HCT116 (cell line): ENCODE results near the gene SHISAL2A. TPM values are rescaled to one million over a fixed set of nuclear protein-coding genes. Genes with fewer than 3 reads are reported as not detected.

Experiments used
- ATAC-seq: fragments of 200-7000 bp; cut with Tn5 transposase; 2 replicates; pipeline ENCODE4 v1.9.1; 2020; ENCODE audit warnings: mild to moderate bottlenecking, moderate library complexity
- BruUV-seq: library from RNA; stranded (reverse); fragments of 400-500 nt; replicated peaks from 2 replicates; lab custom pipeline; 2021; lab: Mats Ljungman, UMichigan
- CTCF ChIA-PET: fragments of 300-600 bp; sonication (Branson Sonifier 250); formaldehyde crosslinking; loops from one replicate; lab custom pipeline; 2021; ENCODE audit warnings: antibody characterized with exemption; lab: Charles Lee
- POLR2A ChIA-PET: fragments of 300-600, 350-600 bp; sonication (Branson Sonifier 250); formaldehyde crosslinking; loops from one replicate; lab custom pipeline; 2021; ENCODE audit warnings: antibody characterized with exemption; lab: Charles Lee
- RAD21 ChIA-PET, 2 experiments: fragments of 300-600 bp; sonication (Branson Sonifier 250); formaldehyde crosslinking; loops; one replicate each; lab custom pipeline; 2023; ENCODE audit warnings: low total read pairs in 2 of 2; ENCODE audit not compliant: uncharacterized antibody in 2 of 2, unreplicated experiment in 2 of 2, low non-redundant PET in 1 of 2; lab: Charles Lee
- DNase-seq: peaks from one replicate; pipeline ENCODE4 v3.0.0-alpha.2; 2010; ENCODE audit warnings: low read depth, low spot score
- H2AFZ ChIP-seq: fragments of 200-600 bp; shearing (Covaris generic), sonication (generic); 2 replicates; pipeline ENCODE4 v1.6.1; 2017; ENCODE audit warnings: low read depth, mixed run types, mixed read lengths, antibody characterized with exemption, low read length; ENCODE audit not compliant: poor library complexity, severe bottlenecking
- H3K27ac ChIP-seq: 2 replicates; pipeline ENCODE4 v1.5.1; 2012; ENCODE audit warnings: low read depth, low read length
- H3K27me3 ChIP-seq: fragments of 200-600 bp; sonication (generic); 2 replicates; pipeline ENCODE4 v1.6.1; 2016; ENCODE audit warnings: mixed run types, low read length, mixed read lengths; ENCODE audit not compliant: insufficient read depth
- H3K36me3 ChIP-seq, 2 experiments: fragments of 200-500 bp in 1 of 2; fragments of 200-600 bp in 1 of 2; sonication (Bioruptor generic) in 1 of 2; sonication (generic) in 1 of 2; 2 replicates each; pipeline versions ENCODE4 v1.5.1 to v1.6.1; 2014 to 2016; ENCODE audit warnings: low read length in 2 of 2, inconsistent platforms in 1 of 2, mixed read lengths in 1 of 2, mixed run types in 1 of 2; ENCODE audit not compliant: insufficient read depth in 2 of 2, control insufficient read depth in 1 of 2
- H3K4me1 ChIP-seq, 2 experiments: fragments of 200-600 bp in 1 of 2; sonication (generic) in 1 of 2; 2 replicates each; pipeline versions ENCODE4 v1.5.1 to v1.6.1; 2012 to 2017; ENCODE audit warnings: low read length in 2 of 2, inconsistent platforms in 1 of 2, mild to moderate bottlenecking in 1 of 2, mixed read lengths in 1 of 2, mixed run types in 1 of 2, moderate library complexity in 1 of 2; ENCODE audit not compliant: insufficient read depth in 2 of 2, control insufficient read depth in 1 of 2
- H3K4me2 ChIP-seq: fragments of 200-600 bp; sonication (generic); 2 replicates; pipeline ENCODE4 v1.6.1; 2017; ENCODE audit warnings: mixed run types, low read length, mixed read lengths
- H3K4me3 ChIP-seq, 2 experiments: fragments of 200-600 bp in 1 of 2; sonication (generic) in 1 of 2; replicated peaks in 1 of 2; 2 replicates each; pipeline ENCODE4 v1.5.1; 2011 to 2016; ENCODE audit warnings: low read length in 2 of 2, control low read depth in 1 of 2, low read depth in 1 of 2, mild to moderate bottlenecking in 1 of 2, mixed read lengths in 1 of 2, mixed run types in 1 of 2
- H3K79me2 ChIP-seq: fragments of 200-600 bp; sonication (generic); 2 replicates; pipeline ENCODE4 v1.6.1; 2017; ENCODE audit warnings: mild to moderate bottlenecking, mixed run types, low read length, moderate library complexity, mixed read lengths; ENCODE audit not compliant: insufficient read depth
- H3K9ac ChIP-seq: fragments of 200-600 bp; sonication (generic); 2 replicates; pipeline ENCODE4 v1.6.1; 2016; ENCODE audit warnings: low read length, mixed read lengths
- H3K9me2 ChIP-seq: fragments of 200-600 bp; sonication (generic), shearing (Covaris generic); 2 replicates; pipeline ENCODE4 v1.6.1; 2017; ENCODE audit warnings: mixed run types, mild to moderate bottlenecking, moderate library complexity; ENCODE audit not compliant: insufficient read depth
- H3K9me3 ChIP-seq, 2 experiments: fragments of 200-500 bp in 1 of 2; fragments of 200-600 bp in 1 of 2; sonication (Bioruptor generic) in 1 of 2; sonication (generic) in 1 of 2; 2 replicates each; pipeline ENCODE4 v1.6.1; 2014 to 2017; ENCODE audit warnings: low read length in 2 of 2, mixed read lengths in 2 of 2, inconsistent platforms in 1 of 2, low read depth in 1 of 2, mild to moderate bottlenecking in 1 of 2, mixed run types in 1 of 2, moderate library complexity in 1 of 2; ENCODE audit not compliant: control insufficient read depth in 1 of 2, insufficient read depth in 1 of 2
- H4K20me1 ChIP-seq: fragments of 200-600 bp; sonication (generic), shearing (Covaris generic); 2 replicates; pipeline ENCODE4 v1.6.1; 2017; ENCODE audit warnings: mixed run types, mild to moderate bottlenecking, moderate library complexity; ENCODE audit not compliant: insufficient read depth
- ATF3 ChIP-seq: IDR thresholded peaks from 2 replicates; pipeline ENCODE4 v1.6.1; 2012
- CBX3 ChIP-seq: IDR thresholded peaks from 2 replicates; pipeline ENCODE4 v1.6.1; 2012; ENCODE audit warnings: low read depth
- CEBPB ChIP-seq: IDR thresholded peaks from 2 replicates; pipeline ENCODE4 v1.6.1; 2012; ENCODE audit warnings: low read depth
- ELF1 ChIP-seq: IDR thresholded peaks from 2 replicates; pipeline ENCODE4 v1.6.1; 2012; ENCODE audit warnings: low read depth, borderline replicate concordance
- EZH2phosphoT487 ChIP-seq: fragments of 200-600 bp; IDR thresholded peaks from 2 replicates; pipeline ENCODE4 v1.6.1; 2018; ENCODE audit warnings: antibody characterized with exemption, borderline replicate concordance
- FOSL1 ChIP-seq: IDR thresholded peaks from 2 replicates; pipeline ENCODE4 v1.6.1; 2012; ENCODE audit warnings: low read depth
- JUND ChIP-seq: IDR thresholded peaks from 2 replicates; pipeline ENCODE4 v1.6.1; 2012
- MAX ChIP-seq: IDR thresholded peaks from 2 replicates; pipeline ENCODE4 v1.6.1; 2012
- POLR2A ChIP-seq: IDR thresholded peaks from 2 replicates; pipeline ENCODE4 v1.7.0; 2011; ENCODE audit warnings: borderline replicate concordance; ENCODE audit not compliant: insufficient read depth, insufficient read length; ENCODE audit errors: extremely low read depth
- POLR2AphosphoS5 ChIP-seq: IDR thresholded peaks from 2 replicates; pipeline ENCODE4 v1.6.1; 2011; ENCODE audit warnings: mild to moderate bottlenecking, low read depth, low read length, moderate library complexity
- RAD21 ChIP-seq: IDR thresholded peaks from 2 replicates; pipeline ENCODE4 v1.6.1; 2012; ENCODE audit warnings: low read depth, mild to moderate bottlenecking
- REST ChIP-seq: IDR thresholded peaks from 2 replicates; pipeline ENCODE4 v1.6.1; 2012; ENCODE audit warnings: low read depth
- SIN3A ChIP-seq: IDR thresholded peaks from 2 replicates; pipeline ENCODE4 v1.6.1; 2012; ENCODE audit warnings: low read depth
- SP1 ChIP-seq: IDR thresholded peaks from 2 replicates; pipeline ENCODE4 v1.6.1; 2012; ENCODE audit warnings: low read depth
- YY1 ChIP-seq: IDR thresholded peaks from 2 replicates; pipeline ENCODE4 v1.6.1; 2011; ENCODE audit warnings: low read length, low read depth, moderate library complexity, mild to moderate bottlenecking; ENCODE audit not compliant: insufficient replicate concordance; ENCODE audit errors: extremely low read depth
- ZFX ChIP-seq: fragments of 450-650 bp; IDR thresholded peaks from 2 replicates; pipeline ENCODE4 v1.6.1; 2017
- intact Hi-C: fragments of 100-400 bp; cut with micrococcal nuclease; formaldehyde crosslinking; loops from 2 replicates; pipeline ENCODE4 v1.10.0; 2022
- total RNA-seq: library from RNA; stranded (reverse); gene quantifications from one replicate; pipeline ENCODE4 v1.2.1, GENCODE V29; 2021; ENCODE audit not compliant: unreplicated experiment

The SHISAL2A gene
- total RNA-seq, 1 experiment from 2014 or later, result not detected

GRCh38 chr1:52679048-52679447 lies 46.1 kb downstream of the SHISAL2A start:
- ChIA-PET CTCF (no interaction called here), RAD21 (no interaction called here), POLR2A (no interaction called here)
- no peak overlapping the region for H2AFZ ChIP-seq
- no peaks in the 10 kb centered on the region for H3K9me2 ChIP-seq
- H3K27me3 ChIP-seq, result no peaks in the 10 kb centered on the region
- H3K4me1 ChIP-seq, result peaks cover 7 to 12% of the 10 kb centered on the region in 2 experiments; a peak in 3 of 4 replicates
- intact Hi-C loops, result no loop called here
- H3K9me3 ChIP-seq, result no peaks in the 10 kb centered on the region
- no peak for DNase-seq
- H3K4me3 ChIP-seq, result no peak overlapping the region
- no peaks in the 10 kb centered on the region for H4K20me1 ChIP-seq
- BruUV-seq, result no TSS peak
- no peaks in the 10 kb centered on the region for H3K79me2 ChIP-seq
- no peak overlapping the region for H3K4me2 ChIP-seq
- H3K27ac ChIP-seq, result no peak overlapping the region
- H3K9ac ChIP-seq, result no peak overlapping the region
- TF ChIP-seq JUND (no peak), ELF1 (no peak), REST (no peak), POLR2A (no peak), RAD21 (no peak), EZH2phosphoT487 (no peak), FOSL1 (no peak), ZFX (no peak), SIN3A (no peak), ATF3 (no peak), SP1 (no peak), CEBPB (no peak), POLR2AphosphoS5 (no peak), YY1 (no peak), CBX3 (no peak), MAX (no peak)
- TF ChIP-seq, all 23 proteins: peak for 0
- ATAC-seq, result no peak
- no peaks in the 10 kb centered on the region for H3K36me3 ChIP-seq
